Measurements from ENCODE around the gene CCDC85C. TPM values are rescaled to one million over a fixed set of nuclear protein-coding genes. Genes with fewer than 3 reads are reported as not detected.
A peak's percentile ranks its signal among the peaks of the same experiment; 100 is the strongest.

The CCDC85C gene
- total RNA-seq, 1 donor from 2014 or later: 7.0 TPM

DNA sequence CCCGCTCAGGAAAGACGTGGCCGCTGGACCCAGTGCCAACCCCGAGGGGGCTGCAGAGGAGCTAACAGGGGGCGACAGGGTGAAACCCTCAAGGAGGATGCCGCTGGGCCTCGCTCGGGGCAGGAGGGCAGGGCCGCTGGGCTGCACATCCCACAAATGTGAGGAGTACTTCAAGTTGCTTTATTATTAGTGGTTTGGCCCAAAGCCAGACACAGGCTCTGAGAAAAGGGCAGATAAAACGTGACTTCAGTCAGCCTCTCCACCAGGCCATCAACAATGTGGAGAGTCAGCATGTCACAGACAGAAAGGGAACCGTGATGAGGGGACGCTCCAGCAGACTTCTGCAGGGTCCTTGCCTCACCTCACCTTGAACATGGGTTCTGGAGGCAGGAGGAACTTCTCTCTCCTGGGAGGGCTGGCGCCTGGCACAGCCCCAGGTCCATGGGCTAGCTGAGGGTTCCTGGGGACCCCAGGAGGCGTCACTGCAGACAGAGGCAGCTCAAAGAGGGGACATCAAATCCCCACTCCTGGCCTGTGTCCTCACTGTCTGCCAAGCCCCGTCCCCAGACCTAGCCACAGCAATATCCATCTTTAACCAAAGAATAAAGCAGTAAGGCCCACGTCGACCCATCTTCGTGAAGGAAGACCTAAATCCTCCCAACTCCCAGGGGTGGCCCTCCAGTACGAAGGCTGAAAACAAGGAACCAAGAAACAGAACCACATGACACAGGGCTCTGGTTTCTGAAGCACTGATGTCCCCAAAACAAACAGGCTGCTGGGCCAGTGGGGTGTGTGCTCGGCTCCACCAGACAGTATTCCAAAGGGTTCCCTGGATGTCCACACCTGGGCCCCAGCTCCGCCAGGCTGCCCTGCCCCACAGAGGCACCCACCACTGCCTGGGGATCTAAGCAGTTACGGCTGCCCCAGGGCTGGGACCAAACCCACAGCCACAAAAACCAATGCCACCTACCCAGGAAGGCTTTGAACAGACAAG is 35.1 kb downstream of the CCDC85C start:
- peak; percentile 90 for DNase-seq (ENCODE audit: low spot score)

DNA sequence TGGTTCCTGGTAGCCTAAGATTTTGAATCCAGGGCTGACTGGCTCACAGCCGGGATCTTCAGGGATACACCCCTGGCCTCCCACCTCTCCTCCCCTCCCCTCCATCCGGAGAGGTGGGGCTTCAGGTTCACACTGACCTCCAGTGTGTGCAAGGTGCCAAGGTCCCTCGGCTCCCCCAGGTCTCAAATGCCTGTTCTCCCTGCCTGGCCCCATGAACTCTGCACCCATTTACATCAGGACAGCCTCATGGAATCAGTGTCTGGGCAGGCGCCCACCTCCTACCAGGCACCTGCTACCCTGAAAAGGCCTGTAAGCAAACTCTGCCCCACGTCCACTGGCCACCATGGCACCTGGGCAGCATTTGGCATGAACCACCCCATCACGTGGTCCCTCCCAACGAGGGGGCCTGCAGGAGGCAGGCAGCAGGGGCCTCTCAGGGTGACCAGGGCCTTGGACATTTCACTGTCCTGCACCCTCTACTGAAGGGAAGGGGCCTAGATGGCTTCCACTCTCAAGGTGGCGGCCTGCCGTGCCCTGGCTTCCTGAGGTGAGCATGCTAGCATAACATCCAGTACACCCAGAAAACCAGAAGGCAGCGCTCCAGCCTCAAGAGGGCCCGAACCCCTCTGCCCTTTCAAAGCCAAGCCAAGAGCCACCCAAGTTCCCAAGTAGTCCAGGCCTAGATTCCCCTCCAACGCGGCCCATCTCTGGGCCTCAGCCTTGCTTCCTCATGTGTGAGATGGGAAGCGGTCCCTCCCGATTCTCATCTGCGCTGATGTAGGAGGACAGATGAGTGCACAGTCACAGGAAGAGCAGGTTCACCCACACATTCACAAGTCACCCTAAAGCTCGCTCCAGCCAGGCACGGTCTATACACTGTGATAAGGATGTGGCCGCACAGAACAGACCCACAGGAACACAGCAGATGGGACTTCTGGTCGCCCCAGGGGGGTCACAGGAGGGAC is 37.3 kb downstream of the CCDC85C start:
- Mint-ChIP-seq H3K4me1 (ENCODE audit: low read depth) (peaks cover 52% of the 10 kb centered on the region), H3K36me3 (ENCODE audit: low read depth) (no peaks in the 10 kb centered on the region), H3K4me3 (ENCODE audit: unreplicated experiment) (no peak overlapping the region), H3K9me3 (ENCODE audit: low read depth) (no peaks in the 10 kb centered on the region), H3K27ac (ENCODE audit: unreplicated experiment) (no peak overlapping the region), H3K27me3 (ENCODE audit: low read depth) (no peaks in the 10 kb centered on the region)
- TF ChIP-seq, protein P1, sequence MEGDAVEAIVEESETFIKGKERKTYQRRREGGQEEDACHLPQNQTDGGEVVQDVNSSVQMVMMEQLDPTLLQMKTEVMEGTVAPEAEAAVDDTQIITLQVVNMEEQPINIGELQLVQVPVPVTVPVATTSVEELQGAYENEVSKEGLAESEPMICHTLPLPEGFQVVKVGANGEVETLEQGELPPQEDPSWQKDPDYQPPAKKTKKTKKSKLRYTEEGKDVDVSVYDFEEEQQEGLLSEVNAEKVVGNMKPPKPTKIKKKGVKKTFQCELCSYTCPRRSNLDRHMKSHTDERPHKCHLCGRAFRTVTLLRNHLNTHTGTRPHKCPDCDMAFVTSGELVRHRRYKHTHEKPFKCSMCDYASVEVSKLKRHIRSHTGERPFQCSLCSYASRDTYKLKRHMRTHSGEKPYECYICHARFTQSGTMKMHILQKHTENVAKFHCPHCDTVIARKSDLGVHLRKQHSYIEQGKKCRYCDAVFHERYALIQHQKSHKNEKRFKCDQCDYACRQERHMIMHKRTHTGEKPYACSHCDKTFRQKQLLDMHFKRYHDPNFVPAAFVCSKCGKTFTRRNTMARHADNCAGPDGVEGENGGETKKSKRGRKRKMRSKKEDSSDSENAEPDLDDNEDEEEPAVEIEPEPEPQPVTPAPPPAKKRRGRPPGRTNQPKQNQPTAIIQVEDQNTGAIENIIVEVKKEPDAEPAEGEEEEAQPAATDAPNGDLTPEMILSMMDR (IDR thresholded peaks at IDR 0.05): no peak
- DNase-seq (ENCODE audit: low spot score): peak; percentile 68

More for the DNA sequence above, 35.1 kb downstream of the CCDC85C start:
- H3K27ac Mint-ChIP-seq (ENCODE audit: unreplicated experiment): no peak overlapping the region
- peaks cover 56% of the 10 kb centered on the region for H3K4me1 Mint-ChIP-seq (ENCODE audit: low read depth)
- TF ChIP-seq, protein P1 (IDR thresholded peaks at IDR 0.05): no peak
- H3K9me3 Mint-ChIP-seq (ENCODE audit: low read depth): no peaks in the 10 kb centered on the region
- H3K27me3 Mint-ChIP-seq (ENCODE audit: low read depth): no peaks in the 10 kb centered on the region
- H3K36me3 Mint-ChIP-seq (ENCODE audit: low read depth): no peaks in the 10 kb centered on the region
- H3K4me3 Mint-ChIP-seq (ENCODE audit: unreplicated experiment): no peak overlapping the region

DNA sequence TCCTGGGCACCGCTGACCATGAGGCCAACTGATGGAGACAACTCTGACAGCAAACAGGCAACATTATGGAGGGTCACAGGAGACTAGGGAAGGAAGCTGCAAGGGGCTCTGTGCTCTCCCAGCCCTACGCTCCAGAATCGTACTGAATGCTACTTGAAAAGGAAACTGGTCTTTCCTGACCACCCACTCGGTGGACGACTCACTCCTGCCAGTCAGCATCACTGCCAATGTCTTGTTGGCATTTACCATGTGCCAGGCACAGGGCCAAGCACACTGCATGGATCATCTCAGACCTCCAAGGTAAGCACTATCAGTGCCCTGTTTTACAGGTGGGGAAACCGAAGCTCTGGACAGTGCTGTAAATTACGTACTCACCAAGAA is 38.0 kb downstream of the CCDC85C start:
- Mint-ChIP-seq H3K9me3 (ENCODE audit: low read depth) (no peaks in the 10 kb centered on the region), H3K36me3 (ENCODE audit: low read depth) (no peaks in the 10 kb centered on the region), H3K4me3 (ENCODE audit: unreplicated experiment) (no peak overlapping the region), H3K4me1 (ENCODE audit: low read depth) (peaks cover 47% of the 10 kb centered on the region), H3K27me3 (ENCODE audit: low read depth) (no peaks in the 10 kb centered on the region), H3K27ac (ENCODE audit: unreplicated experiment) (no peak overlapping the region)
- no peak for DNase-seq (ENCODE audit: low spot score)
- TF ChIP-seq, protein P1 (IDR thresholded peaks at IDR 0.05): no peak

DNA sequence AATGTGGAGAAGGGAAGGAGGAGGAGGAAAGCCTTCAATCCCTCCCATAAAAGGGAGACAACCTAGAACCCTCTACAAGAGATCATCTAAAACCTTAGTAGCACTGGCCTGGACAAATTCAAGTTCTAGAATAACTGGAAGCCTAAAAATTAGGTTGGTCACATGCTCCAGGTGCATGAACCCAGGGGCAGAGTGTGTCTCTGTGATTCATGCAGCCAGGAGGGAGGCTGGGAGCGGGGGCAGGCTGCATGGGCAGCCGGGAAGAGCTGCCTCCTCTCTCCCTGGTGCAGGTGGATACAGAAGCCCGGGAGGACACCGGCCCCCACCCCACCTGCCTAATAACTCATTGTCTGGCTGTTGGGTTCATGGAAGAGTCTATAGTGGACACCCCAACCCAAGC is 38.6 kb downstream of the CCDC85C start:
- H3K4me1 Mint-ChIP-seq (ENCODE audit: low read depth): peaks cover 47% of the 10 kb centered on the region
- TF ChIP-seq, protein P1 (IDR thresholded peaks at IDR 0.05): no peak
- H3K4me3 Mint-ChIP-seq (ENCODE audit: unreplicated experiment): no peak overlapping the region
- DNase-seq (ENCODE audit: low spot score): no peak
- H3K9me3 Mint-ChIP-seq (ENCODE audit: low read depth): no peaks in the 10 kb centered on the region
- H3K27ac Mint-ChIP-seq (ENCODE audit: unreplicated experiment): no peak overlapping the region
- H3K36me3 Mint-ChIP-seq (ENCODE audit: low read depth): no peaks in the 10 kb centered on the region
- H3K27me3 Mint-ChIP-seq (ENCODE audit: low read depth): no peaks in the 10 kb centered on the region

DNA sequence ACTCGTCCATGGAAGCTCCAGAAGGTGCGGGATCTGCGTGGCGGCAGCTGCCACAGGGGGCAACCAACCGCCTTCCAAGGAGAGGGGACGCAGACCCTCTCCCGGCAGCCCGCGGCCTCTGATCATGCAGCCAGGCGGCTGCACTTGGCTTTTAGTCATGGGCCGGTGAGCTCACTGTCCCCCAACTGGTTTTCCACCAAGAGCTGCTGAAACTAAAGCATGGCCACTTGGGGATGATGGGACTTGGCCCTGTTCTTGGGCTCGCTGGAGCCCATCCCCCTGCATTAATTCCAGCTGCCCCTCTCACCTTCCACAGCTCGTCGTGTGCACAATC is 39.1 kb downstream of the CCDC85C start:
- Mint-ChIP-seq H3K27ac (ENCODE audit: unreplicated experiment) (peak overlapping the region; percentile 29), H3K9me3 (ENCODE audit: low read depth) (no peaks in the 10 kb centered on the region), H3K36me3 (ENCODE audit: low read depth) (no peaks in the 10 kb centered on the region), H3K4me3 (ENCODE audit: unreplicated experiment) (no peak overlapping the region), H3K4me1 (ENCODE audit: low read depth) (peaks cover 47% of the 10 kb centered on the region), H3K27me3 (ENCODE audit: low read depth) (no peaks in the 10 kb centered on the region)
- TF ChIP-seq, protein P1 (IDR thresholded peaks at IDR 0.05): no peak
- no peak for DNase-seq (ENCODE audit: low spot score)

Measured in chondrocyte (in vitro differentiated cells).